PC-3 (cell line): ENCODE measurements around the gene NPAS2.

Experiments
- EZH2 ChIP-seq: fragments of 300-600 bp; sonication (generic); IDR thresholded peaks from one replicate; pipeline ENCODE4 v1.6.1; 2017; ENCODE audit warnings: antibody characterized with exemption, mild to moderate bottlenecking, low read length; ENCODE audit not compliant: unreplicated experiment
- EZH2phosphoT487 ChIP-seq: fragments of 300-600 bp; sonication (generic); IDR thresholded peaks from 2 replicates; pipeline ENCODE4 v1.6.1; 2018; ENCODE audit warnings: mild to moderate bottlenecking, antibody characterized with exemption, low read length, borderline replicate concordance
- TF ChIP-seq, protein P1 (sequence below): fragments of 300-600 bp; sonication (generic); conservative IDR thresholded peaks from 2 replicates; pipeline ENCODE4 v1.5.1; 2017; ENCODE audit warnings: antibody characterized with exemption, low read depth, mild to moderate bottlenecking, low read length

- TF ChIP-seq, protein P1, sequence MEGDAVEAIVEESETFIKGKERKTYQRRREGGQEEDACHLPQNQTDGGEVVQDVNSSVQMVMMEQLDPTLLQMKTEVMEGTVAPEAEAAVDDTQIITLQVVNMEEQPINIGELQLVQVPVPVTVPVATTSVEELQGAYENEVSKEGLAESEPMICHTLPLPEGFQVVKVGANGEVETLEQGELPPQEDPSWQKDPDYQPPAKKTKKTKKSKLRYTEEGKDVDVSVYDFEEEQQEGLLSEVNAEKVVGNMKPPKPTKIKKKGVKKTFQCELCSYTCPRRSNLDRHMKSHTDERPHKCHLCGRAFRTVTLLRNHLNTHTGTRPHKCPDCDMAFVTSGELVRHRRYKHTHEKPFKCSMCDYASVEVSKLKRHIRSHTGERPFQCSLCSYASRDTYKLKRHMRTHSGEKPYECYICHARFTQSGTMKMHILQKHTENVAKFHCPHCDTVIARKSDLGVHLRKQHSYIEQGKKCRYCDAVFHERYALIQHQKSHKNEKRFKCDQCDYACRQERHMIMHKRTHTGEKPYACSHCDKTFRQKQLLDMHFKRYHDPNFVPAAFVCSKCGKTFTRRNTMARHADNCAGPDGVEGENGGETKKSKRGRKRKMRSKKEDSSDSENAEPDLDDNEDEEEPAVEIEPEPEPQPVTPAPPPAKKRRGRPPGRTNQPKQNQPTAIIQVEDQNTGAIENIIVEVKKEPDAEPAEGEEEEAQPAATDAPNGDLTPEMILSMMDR: no peak
- TF ChIP-seq EZH2 (no peak), EZH2phosphoT487 (no peak)
Observed at GRCh38 chr2:100884145-100884621, 64.2 kb downstream of the NPAS2 start.
